Activated naive CD8-positive, alpha-beta T cell treated with anti-CD3 and anti-CD28 coated beads, Interleukin-2, amount 50 U/mL, for 24 hours (primary cell): ENCODE measurements around the gene CITED1.

Experiments used
- ATAC-seq: fragments of 150-1000 bp; cut with Tn5 transposase; one replicate; pipeline ENCODE4 v1.10.0; 2021
- DNase-seq: peaks from one replicate; pipeline ENCODE4 v3.0.0; 2021
- H3K27ac Mint-ChIP-seq: one replicate; pipeline ENCODE4 v1.8.0; 2021; ENCODE audit warnings: mild to moderate bottlenecking, mixed read lengths
- H3K27me3 Mint-ChIP-seq: one replicate; pipeline ENCODE4 v1.8.0; 2021; ENCODE audit warnings: mixed read lengths
- H3K36me3 Mint-ChIP-seq: one replicate; pipeline ENCODE4 v1.8.0; 2021; ENCODE audit warnings: low read depth, mixed read lengths
- H3K4me1 Mint-ChIP-seq: one replicate; pipeline ENCODE4 v1.8.0; 2021; ENCODE audit warnings: mixed read lengths
- H3K4me3 Mint-ChIP-seq: one replicate; pipeline ENCODE4 v1.8.0; 2021; ENCODE audit warnings: mild to moderate bottlenecking, moderate library complexity, mixed read lengths
- H3K9me3 Mint-ChIP-seq: one replicate; pipeline ENCODE4 v1.8.0; 2021; ENCODE audit warnings: mixed read lengths

The CITED1 gene

GRCh38 chrX:72299891-72300630 lies 5.7 kb downstream of the CITED1 start:
- peaks cover 5% of the 10 kb centered on the region for H3K4me1 Mint-ChIP-seq
- ATAC-seq, result no peak
- H3K27me3 Mint-ChIP-seq, result peaks cover 50% of the 10 kb centered on the region

GRCh38 chrX:72297953-72298730 lies 7.6 kb downstream of the CITED1 start:
- Mint-ChIP-seq H3K27ac (no peak overlapping the region), H3K36me3 (no peaks in the 10 kb centered on the region), H3K27me3 (peaks cover 40% of the 10 kb centered on the region), H3K9me3 (no peaks in the 10 kb centered on the region), H3K4me1 (no peaks in the 10 kb centered on the region), H3K4me3 (no peak overlapping the region)
- no peak for ATAC-seq
- no peak for DNase-seq

More at GRCh38 chrX:72299891-72300630, 5.7 kb downstream of the CITED1 start:
- H3K36me3 Mint-ChIP-seq, result no peaks in the 10 kb centered on the region
- no peak overlapping the region for H3K27ac Mint-ChIP-seq
- DNase-seq, result no peak
- no peak overlapping the region for H3K4me3 Mint-ChIP-seq
- H3K9me3 Mint-ChIP-seq, result no peaks in the 10 kb centered on the region

GRCh38 chrX:72296991-72297390 lies 8.7 kb downstream of the CITED1 start:
- Mint-ChIP-seq H3K9me3 (no peaks in the 10 kb centered on the region), H3K36me3 (no peaks in the 10 kb centered on the region), H3K27ac (no peak overlapping the region), H3K27me3 (peaks cover 34% of the 10 kb centered on the region), H3K4me1 (no peaks in the 10 kb centered on the region), H3K4me3 (no peak overlapping the region)
- DNase-seq, result no peak
- no peak for ATAC-seq

GRCh38 chrX:72295745-72296144 lies 10.0 kb downstream of the CITED1 start:
- no peaks in the 10 kb centered on the region for H3K36me3 Mint-ChIP-seq
- no peak overlapping the region for H3K27ac Mint-ChIP-seq
- no peak for DNase-seq
- no peak for ATAC-seq
- no peaks in the 10 kb centered on the region for H3K4me1 Mint-ChIP-seq
- H3K9me3 Mint-ChIP-seq, result no peaks in the 10 kb centered on the region
- no peak overlapping the region for H3K4me3 Mint-ChIP-seq
- peaks cover 35% of the 10 kb centered on the region for H3K27me3 Mint-ChIP-seq

- DNase-seq (no peak), ATAC-seq (no peak)
- Mint-ChIP-seq H3K36me3 (no peaks in the 10 kb centered on the region), H3K4me3 (no peak overlapping the region), H3K4me1 (no peaks in the 10 kb centered on the region), H3K27ac (no peak overlapping the region), H3K27me3 (peaks cover 35% of the 10 kb centered on the region), H3K9me3 (no peaks in the 10 kb centered on the region)
Measured at GRCh38 chrX:72294497-72294896, 11.2 kb downstream of the CITED1 start.

- Mint-ChIP-seq H3K4me1 (no peaks in the 10 kb centered on the region), H3K36me3 (no peaks in the 10 kb centered on the region), H3K9me3 (no peaks in the 10 kb centered on the region), H3K27ac (no peak overlapping the region), H3K4me3 (no peak overlapping the region), H3K27me3 (peaks cover 9% of the 10 kb centered on the region)
- DNase-seq (no peak), ATAC-seq (no peak)
Measured at GRCh38 chrX:72282302-72282701, 23.4 kb downstream of the CITED1 start.

- peaks cover 9% of the 10 kb centered on the region for H3K27me3 Mint-ChIP-seq
- DNase-seq (no peak), ATAC-seq (no peak)
- H3K36me3 Mint-ChIP-seq, result peaks cover 11% of the 10 kb centered on the region
- H3K27ac Mint-ChIP-seq, result no peak overlapping the region
- peaks cover 1% of the 10 kb centered on the region for H3K4me1 Mint-ChIP-seq
- no peaks in the 10 kb centered on the region for H3K9me3 Mint-ChIP-seq
- H3K4me3 Mint-ChIP-seq, result no peak overlapping the region
Measured at GRCh38 chrX:72280321-72280845, 25.3 kb downstream of the CITED1 start.

GRCh38 chrX:72276478-72276953 lies 29.2 kb downstream of the CITED1 start:
- peaks cover 39% of the 10 kb centered on the region for H3K4me1 Mint-ChIP-seq
- H3K27ac Mint-ChIP-seq, result peak overlapping the region; percentile 90
- H3K9me3 Mint-ChIP-seq, result no peaks in the 10 kb centered on the region
- ATAC-seq, result no peak
- no peak for DNase-seq
- H3K36me3 Mint-ChIP-seq, result peaks cover 49% of the 10 kb centered on the region
- H3K4me3 Mint-ChIP-seq, result peak overlapping the region; percentile 88
- peaks cover 7% of the 10 kb centered on the region for H3K27me3 Mint-ChIP-seq

GRCh38 chrX:72274526-72274925 lies 31.2 kb downstream of the CITED1 start:
- Mint-ChIP-seq H3K27me3 (peaks cover 3% of the 10 kb centered on the region), H3K36me3 (peaks cover 56% of the 10 kb centered on the region), H3K9me3 (no peaks in the 10 kb centered on the region), H3K4me3 (peak overlapping the region; percentile 88), H3K27ac (peak overlapping the region; percentile 90), H3K4me1 (peaks cover 52% of the 10 kb centered on the region)
- no peak for DNase-seq
- ATAC-seq, result no peak

- peak overlapping the region; percentile 88 for H3K4me3 Mint-ChIP-seq
- H3K36me3 Mint-ChIP-seq, result peaks cover 63% of the 10 kb centered on the region
- DNase-seq, result no peak
Measured at GRCh38 chrX:72273718-72274117, 32.0 kb downstream of the CITED1 start.

GRCh38 chrX:72272868-72273267 lies 32.8 kb downstream of the CITED1 start:
- H3K4me3 Mint-ChIP-seq, result peak overlapping the region; percentile 88
- H3K36me3 Mint-ChIP-seq, result peaks cover 72% of the 10 kb centered on the region
- DNase-seq (no peak), ATAC-seq (peak; percentile 31)
- no peaks in the 10 kb centered on the region for H3K9me3 Mint-ChIP-seq
- H3K4me1 Mint-ChIP-seq, result peaks cover 53% of the 10 kb centered on the region
- no peaks in the 10 kb centered on the region for H3K27me3 Mint-ChIP-seq
- H3K27ac Mint-ChIP-seq, result peak overlapping the region; percentile 90

More at GRCh38 chrX:72273718-72274117, 32.0 kb downstream of the CITED1 start:
- peaks cover 53% of the 10 kb centered on the region for H3K4me1 Mint-ChIP-seq
- H3K27me3 Mint-ChIP-seq, result no peaks in the 10 kb centered on the region
- peak overlapping the region; percentile 90 for H3K27ac Mint-ChIP-seq
- no peaks in the 10 kb centered on the region for H3K9me3 Mint-ChIP-seq
- ATAC-seq, result no peak

- peaks cover 53% of the 10 kb centered on the region for H3K4me1 Mint-ChIP-seq
- peak overlapping the region; percentile 90 for H3K27ac Mint-ChIP-seq
- H3K36me3 Mint-ChIP-seq, result peaks cover 75% of the 10 kb centered on the region
- H3K9me3 Mint-ChIP-seq, result no peaks in the 10 kb centered on the region
- no peaks in the 10 kb centered on the region for H3K27me3 Mint-ChIP-seq
- ATAC-seq (no peak), DNase-seq (no peak)
- H3K4me3 Mint-ChIP-seq, result peak overlapping the region; percentile 88
Measured at GRCh38 chrX:72271812-72272211, 33.9 kb downstream of the CITED1 start.

- Mint-ChIP-seq H3K27me3 (no peaks in the 10 kb centered on the region), H3K27ac (peak overlapping the region; percentile 90), H3K4me3 (peak overlapping the region; percentile 88), H3K36me3 (peaks cover 72% of the 10 kb centered on the region), H3K4me1 (peaks cover 53% of the 10 kb centered on the region), H3K9me3 (no peaks in the 10 kb centered on the region)
- ATAC-seq (peak; percentile 3), DNase-seq (no peak)
Measured at GRCh38 chrX:72271091-72271788, 34.5 kb downstream of the CITED1 start.

GRCh38 chrX:72270316-72270866 lies 35.3 kb downstream of the CITED1 start:
- H3K36me3 Mint-ChIP-seq, result peaks cover 64% of the 10 kb centered on the region
- H3K4me3 Mint-ChIP-seq, result no peak overlapping the region
- no peaks in the 10 kb centered on the region for H3K9me3 Mint-ChIP-seq
- peak overlapping the region; percentile 93 for H3K27ac Mint-ChIP-seq
- peaks cover 52% of the 10 kb centered on the region for H3K4me1 Mint-ChIP-seq
- no peaks in the 10 kb centered on the region for H3K27me3 Mint-ChIP-seq
- ATAC-seq, result peak; percentile 20
- DNase-seq, result no peak
